Measurements from ENCODE around the gene DAPP1.

The DAPP1 gene

DNA sequence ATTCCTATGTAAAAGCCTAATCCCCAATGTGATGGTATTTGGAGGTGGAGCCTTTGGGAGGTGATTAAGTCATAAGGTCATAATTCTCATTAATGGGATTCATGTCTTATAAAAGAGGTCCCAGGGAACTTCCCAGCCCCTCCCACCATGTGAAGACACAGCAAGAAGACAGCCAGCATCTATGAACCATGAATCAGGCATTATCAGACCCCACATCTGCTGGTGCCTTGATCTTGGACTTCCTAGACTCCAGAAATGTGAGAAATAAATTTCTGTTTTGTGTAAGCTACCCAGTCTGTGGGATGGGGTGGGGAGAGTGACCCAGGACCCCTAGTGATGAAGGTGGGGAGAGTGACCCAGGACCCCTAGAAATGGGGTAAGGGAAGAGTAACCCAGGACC, 6.1 kb upstream of the DAPP1 start:
- H3K4me3 ChIP-seq (replicated peaks in 1 of 2; ENCODE audit: low read depth in 2 of 2, low read length in 2 of 2): no peak overlapping the region
- TF ChIP-seq, protein P1, sequence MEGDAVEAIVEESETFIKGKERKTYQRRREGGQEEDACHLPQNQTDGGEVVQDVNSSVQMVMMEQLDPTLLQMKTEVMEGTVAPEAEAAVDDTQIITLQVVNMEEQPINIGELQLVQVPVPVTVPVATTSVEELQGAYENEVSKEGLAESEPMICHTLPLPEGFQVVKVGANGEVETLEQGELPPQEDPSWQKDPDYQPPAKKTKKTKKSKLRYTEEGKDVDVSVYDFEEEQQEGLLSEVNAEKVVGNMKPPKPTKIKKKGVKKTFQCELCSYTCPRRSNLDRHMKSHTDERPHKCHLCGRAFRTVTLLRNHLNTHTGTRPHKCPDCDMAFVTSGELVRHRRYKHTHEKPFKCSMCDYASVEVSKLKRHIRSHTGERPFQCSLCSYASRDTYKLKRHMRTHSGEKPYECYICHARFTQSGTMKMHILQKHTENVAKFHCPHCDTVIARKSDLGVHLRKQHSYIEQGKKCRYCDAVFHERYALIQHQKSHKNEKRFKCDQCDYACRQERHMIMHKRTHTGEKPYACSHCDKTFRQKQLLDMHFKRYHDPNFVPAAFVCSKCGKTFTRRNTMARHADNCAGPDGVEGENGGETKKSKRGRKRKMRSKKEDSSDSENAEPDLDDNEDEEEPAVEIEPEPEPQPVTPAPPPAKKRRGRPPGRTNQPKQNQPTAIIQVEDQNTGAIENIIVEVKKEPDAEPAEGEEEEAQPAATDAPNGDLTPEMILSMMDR (IDR thresholded peaks at IDR 0.05; ENCODE audit: low read depth, low read length): no peak
- DNase-seq (ENCODE audit: low read depth in 2 of 2): no peak

DNA sequence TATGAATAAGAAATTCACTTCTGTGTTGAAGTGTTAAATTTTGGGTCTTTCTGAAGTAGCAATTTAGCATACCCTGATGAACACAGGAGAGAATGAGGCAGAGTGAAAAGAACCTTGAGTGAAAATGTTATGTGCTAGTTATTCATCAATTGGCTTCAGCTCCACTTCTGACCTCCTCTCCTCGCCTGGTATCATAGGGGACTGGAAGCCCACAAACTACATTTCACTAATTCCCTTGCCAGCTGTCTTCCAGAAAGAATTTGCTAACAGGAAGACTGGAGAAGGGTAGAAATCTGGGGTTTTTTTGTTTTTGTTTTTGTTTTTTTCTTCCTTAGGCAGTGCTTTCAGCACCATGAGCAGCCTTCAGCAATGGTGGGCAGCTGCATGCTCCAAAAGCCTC, 5.5 kb upstream of the DAPP1 start:
- no peak for DNase-seq (ENCODE audit: low read depth in 2 of 2)
- no peak overlapping the region for H3K4me3 ChIP-seq (replicated peaks in 1 of 2; ENCODE audit: low read depth in 2 of 2, low read length in 2 of 2)

DNA sequence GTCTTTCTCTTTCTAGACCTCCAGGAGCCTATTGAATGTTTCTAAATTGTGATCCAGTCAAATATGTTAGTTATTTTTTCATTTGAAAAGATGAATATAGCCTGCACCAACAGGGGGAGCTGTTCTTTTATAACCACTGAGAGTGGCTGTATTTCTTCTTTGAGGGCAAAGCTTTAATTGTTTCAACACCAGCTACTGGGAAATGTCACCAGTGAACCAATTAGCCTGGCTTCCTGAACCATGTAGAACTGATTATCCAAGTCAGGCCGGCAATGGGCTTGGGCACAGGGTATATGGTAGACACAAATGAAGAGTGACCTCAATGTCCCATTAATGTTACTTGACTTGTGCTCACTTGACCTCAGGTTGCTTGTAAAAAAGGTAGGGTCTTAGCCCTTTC, 4.8 kb upstream of the DAPP1 start:
- DNase-seq (ENCODE audit: low read depth in 2 of 2): peak; percentile 29 to 63
- TF ChIP-seq, protein P1 (IDR thresholded peaks at IDR 0.05; ENCODE audit: low read depth, low read length): peak; percentile 51
- H3K4me3 ChIP-seq (replicated peaks in 1 of 2; ENCODE audit: low read depth in 2 of 2, low read length in 2 of 2): no peak overlapping the region

More for the DNA sequence above, 5.5 kb upstream of the DAPP1 start:
- TF ChIP-seq, protein P1 (IDR thresholded peaks at IDR 0.05; ENCODE audit: low read depth, low read length): no peak

DNA sequence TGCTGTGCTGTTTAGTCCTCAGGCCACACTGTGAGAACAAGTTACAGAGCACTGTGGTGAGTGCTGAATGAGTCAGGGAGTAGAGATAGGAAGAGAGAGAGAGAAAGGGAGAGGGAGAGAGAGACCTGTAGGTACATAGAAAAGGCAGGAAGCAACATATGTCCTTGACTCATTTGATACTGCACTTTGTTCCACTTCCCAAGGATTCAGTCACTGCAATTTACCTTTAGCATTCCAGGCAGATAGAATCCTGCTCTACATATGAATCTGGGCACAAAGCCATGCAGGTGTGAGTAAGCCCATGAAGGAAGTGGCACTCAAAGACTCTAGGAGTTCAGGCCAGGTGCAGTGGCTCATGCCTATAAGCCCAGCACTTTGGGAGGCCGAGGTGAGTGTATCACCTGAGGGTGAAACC, 1.0 kb upstream of the DAPP1 start:
- DNase-seq (ENCODE audit: low read depth in 2 of 2): peak in 1 of 2 donors; percentile 50
- H3K4me3 ChIP-seq (replicated peaks in 1 of 2; ENCODE audit: low read depth in 2 of 2, low read length in 2 of 2): no peak overlapping the region

DNA sequence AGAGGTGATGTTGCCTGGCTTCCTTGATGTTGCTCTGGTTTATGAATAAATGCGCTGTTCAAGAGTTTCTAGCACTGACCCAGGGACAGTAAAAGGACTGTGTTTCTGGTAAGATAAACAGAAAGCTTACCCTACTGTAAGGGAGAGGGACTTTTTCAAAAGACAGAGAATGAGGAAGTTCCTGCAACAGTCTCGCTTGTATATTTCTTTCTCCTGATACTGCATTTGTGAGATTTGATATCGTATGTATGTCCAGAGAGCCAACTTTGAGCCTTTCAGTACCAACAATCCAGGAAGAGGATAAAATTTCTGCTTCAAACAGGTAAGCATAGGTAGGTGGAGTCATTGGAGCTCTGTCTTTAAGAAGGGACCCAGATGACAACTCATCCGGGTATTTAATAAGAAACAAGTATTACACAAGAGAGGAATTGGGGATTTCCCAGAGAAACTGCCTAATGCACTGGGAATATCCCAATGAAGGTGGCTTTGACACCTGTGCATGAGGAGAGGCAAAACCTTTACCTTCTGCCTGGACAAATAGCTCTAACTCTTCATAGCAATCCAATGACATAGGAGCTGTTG, 773 bp downstream of the DAPP1 start:
- H3K4me3 ChIP-seq (replicated peaks in 1 of 2; ENCODE audit: low read depth in 2 of 2, low read length in 2 of 2): no peak overlapping the region
- TF ChIP-seq, protein P1 (IDR thresholded peaks at IDR 0.05; ENCODE audit: low read depth, low read length): no peak
- DNase-seq (ENCODE audit: low read depth in 2 of 2): no peak

More for the DNA sequence above, 1.0 kb upstream of the DAPP1 start:
- TF ChIP-seq, protein P1 (IDR thresholded peaks at IDR 0.05; ENCODE audit: low read depth, low read length): no peak

DNA sequence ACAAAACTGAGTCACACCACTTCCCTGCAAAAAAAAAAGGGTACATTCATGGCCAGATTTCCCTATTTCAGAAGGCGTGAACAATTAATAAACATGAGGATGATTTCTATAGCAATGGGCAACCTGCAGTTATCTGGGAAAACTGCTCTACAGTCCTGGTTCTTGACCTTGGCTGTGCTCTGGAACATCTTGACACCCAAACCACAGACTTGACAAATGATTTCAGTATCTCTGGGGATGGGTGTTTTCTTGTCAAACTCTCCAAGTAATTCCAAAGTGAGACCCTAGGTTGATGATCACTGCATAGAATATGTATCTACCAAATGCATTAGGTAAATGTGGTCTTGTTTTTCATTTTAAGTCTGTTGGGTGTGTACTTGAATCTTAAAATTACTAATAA, 2.0 kb downstream of the DAPP1 start:
- no peak for DNase-seq (ENCODE audit: low read depth in 2 of 2)
- H3K4me3 ChIP-seq (replicated peaks in 1 of 2; ENCODE audit: low read depth in 2 of 2, low read length in 2 of 2): no peak overlapping the region
- TF ChIP-seq, protein P1 (IDR thresholded peaks at IDR 0.05; ENCODE audit: low read depth, low read length): no peak
